Endothelial cell of hepatic sinusoid (primary cell): ENCODE measurements around the gene IMPDH1.

ENCODE experiments used
- in situ Hi-C: cut with HindIII; loops from 2 replicates; pipeline ENCODE4 v1.10.0; 2017; ENCODE audit warnings: low sequenced_read_pairs

IMPDH1 gene

GRCh38 chr7:128406314-128407232, 3.2 kb downstream of the IMPDH1 start:
- in situ Hi-C loops, result loop anchor here (5.0 kb wide), 1 partner anchor 54 kb away; no protein-coding TSS in a partner anchor

GRCh38 chr7:128405471-128406313, 4.1 kb downstream of the IMPDH1 start:
- in situ Hi-C loops, result loop anchor here (5.0 kb wide), 1 partner anchor 53 kb away; no protein-coding TSS in a partner anchor

GRCh38 chr7:128404886-128405470, 4.8 kb downstream of the IMPDH1 start:
- in situ Hi-C loops, result loop anchor here (5.0 kb wide), 1 partner anchor 53 kb away; no protein-coding TSS in a partner anchor

GRCh38 chr7:128404143-128404681, 5.6 kb downstream of the IMPDH1 start:
- in situ Hi-C loops, result no loop called here

- in situ Hi-C loops, result no loop called here
Measured at GRCh38 chr7:128403676-128404075, 6.1 kb downstream of the IMPDH1 start.

- in situ Hi-C loops, result no loop called here
Measured at GRCh38 chr7:128402356-128402755, 7.4 kb downstream of the IMPDH1 start.

- in situ Hi-C loops, result no loop called here
Measured at GRCh38 chr7:128400566-128400965, 9.2 kb downstream of the IMPDH1 start.

- in situ Hi-C loops, result loop anchor here (10.0 kb wide), 2 partner anchors 45 to 65 kb away; no protein-coding TSS in a partner anchor
Measured at GRCh38 chr7:128399991-128400390, 9.8 kb downstream of the IMPDH1 start.

- in situ Hi-C loops, result loop anchor here (10.0 kb wide), 2 partner anchors 46 to 64 kb away; no protein-coding TSS in a partner anchor
Measured at GRCh38 chr7:128398841-128399135, 11.0 kb downstream of the IMPDH1 start.

- in situ Hi-C loops, result loop anchor here (10.0 kb wide), 2 partner anchors 47 to 63 kb away; no protein-coding TSS in a partner anchor
Measured at GRCh38 chr7:128398016-128398840, 11.6 kb downstream of the IMPDH1 start.

GRCh38 chr7:128396357-128396756, 13.4 kb downstream of the IMPDH1 start:
- in situ Hi-C loops, result loop anchor here (10.0 kb wide), 2 partner anchors 48 to 62 kb away; no protein-coding TSS in a partner anchor

- in situ Hi-C loops, result loop anchor here (10.0 kb wide), 2 partner anchors 49 to 61 kb away; no protein-coding TSS in a partner anchor
Measured at GRCh38 chr7:128395748-128396147, 14.0 kb downstream of the IMPDH1 start.

GRCh38 chr7:128394904-128395496, 14.8 kb downstream of the IMPDH1 start:
- in situ Hi-C loops, result loop anchor here (10.0 kb wide), 2 partner anchors 50 to 60 kb away; no protein-coding TSS in a partner anchor

GRCh38 chr7:128393526-128394330, 16.1 kb downstream of the IMPDH1 start:
- in situ Hi-C loops, result loop anchor here (10.0 kb wide), 2 partner anchors 51 to 59 kb away; no protein-coding TSS in a partner anchor

- in situ Hi-C loops, result loop anchor here (10.0 kb wide), 2 partner anchors 52 to 58 kb away; no protein-coding TSS in a partner anchor
Measured at GRCh38 chr7:128392446-128393327, 17.1 kb downstream of the IMPDH1 start.

GRCh38 chr7:128391805-128392204, 18.0 kb downstream of the IMPDH1 start:
- in situ Hi-C loops, result loop anchor here (10.0 kb wide), 2 partner anchors 53 to 57 kb away; no protein-coding TSS in a partner anchor
